ENCODE measurements around the gene WDR59. TPM values are rescaled to one million over a fixed set of nuclear protein-coding genes. Genes with fewer than 3 reads are reported as not detected.

Gene WDR59
- polyA plus RNA-seq, 1 experiment: 48.1 TPM

- H3K27me3 ChIP-seq (ENCODE audit: control insufficient read depth, insufficient read depth, low read length): no peaks in the 10 kb centered on the region
- DNase-seq (ENCODE audit: low read depth, low spot score): no peak
- CTCF ChIA-PET: interaction anchor here (0.6 to 5.3 kb wide), 3 partner anchors 10 to 147 kb away, joined by 3 to 43 read pairs (median 5); no protein-coding TSS in a partner anchor
- TF ChIP-seq CTCF (IDR thresholded peaks at IDR 0.05; ENCODE audit: low read depth, low read length): no peak
- no peaks in the 10 kb centered on the region for H3K9me3 ChIP-seq (ENCODE audit: control insufficient read depth, insufficient read depth, low read length)
- H3K4me3 ChIP-seq (ENCODE audit: low read depth, low read length): no peak overlapping the region
- no peak overlapping the region for H3K27ac ChIP-seq (ENCODE audit: low read depth, low read length)
- POLR2A ChIA-PET: no interaction called here
Measured at GRCh38 chr16:74872302-74872701, 112.6 kb downstream of the WDR59 start.

DNA sequence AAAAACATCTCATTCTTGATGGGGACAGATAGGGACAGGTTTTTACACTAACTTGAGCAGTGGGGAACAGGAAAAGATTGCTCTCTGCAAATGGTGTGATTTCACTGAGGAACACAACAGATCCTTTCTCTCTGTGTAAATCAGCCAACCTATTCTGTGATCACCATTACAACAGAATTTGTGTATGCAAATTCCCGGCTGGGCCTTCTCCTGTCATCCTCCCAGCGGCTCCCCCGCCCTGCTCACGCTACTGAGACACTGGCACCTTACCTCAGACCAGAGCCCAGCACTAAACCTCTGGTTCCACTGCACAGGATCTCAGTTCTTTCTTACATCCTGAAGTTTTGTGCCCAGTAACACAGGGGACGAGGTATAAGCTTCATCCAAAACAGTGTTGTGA lies 113.3 kb downstream of the WDR59 start:
- Histone ChIP-seq H3K27me3 (ENCODE audit: control insufficient read depth, insufficient read depth, low read length) (no peaks in the 10 kb centered on the region), H3K9me3 (ENCODE audit: control insufficient read depth, insufficient read depth, low read length) (no peaks in the 10 kb centered on the region), H3K4me3 (ENCODE audit: low read depth, low read length) (no peak overlapping the region), H3K27ac (ENCODE audit: low read depth, low read length) (no peak overlapping the region)
- TF ChIP-seq CTCF (IDR thresholded peaks at IDR 0.05; ENCODE audit: low read depth, low read length): no peak
- no peak for DNase-seq (ENCODE audit: low read depth, low spot score)
- ChIA-PET POLR2A (no interaction called here), CTCF (interaction anchor here (0.6 to 5.3 kb wide), 3 partner anchors 9 to 146 kb away, joined by 3 to 43 read pairs (median 5); no protein-coding TSS in a partner anchor)

- no peak for DNase-seq (ENCODE audit: low read depth, low spot score)
- Histone ChIP-seq H3K4me3 (ENCODE audit: low read depth, low read length) (no peak overlapping the region), H3K27me3 (ENCODE audit: control insufficient read depth, insufficient read depth, low read length) (no peaks in the 10 kb centered on the region), H3K27ac (ENCODE audit: low read depth, low read length) (no peak overlapping the region), H3K9me3 (ENCODE audit: control insufficient read depth, insufficient read depth, low read length) (no peaks in the 10 kb centered on the region)
- POLR2A ChIA-PET: interaction anchor here (0.6 kb wide), 1 partner anchor 157 kb away, joined by 4 read pairs; no protein-coding TSS in a partner anchor
- TF ChIP-seq CTCF (IDR thresholded peaks at IDR 0.05; ENCODE audit: low read depth, low read length): no peak
- CTCF ChIA-PET: no interaction called here
Measured at GRCh38 chr16:74868501-74868900, 116.4 kb downstream of the WDR59 start.

DNA sequence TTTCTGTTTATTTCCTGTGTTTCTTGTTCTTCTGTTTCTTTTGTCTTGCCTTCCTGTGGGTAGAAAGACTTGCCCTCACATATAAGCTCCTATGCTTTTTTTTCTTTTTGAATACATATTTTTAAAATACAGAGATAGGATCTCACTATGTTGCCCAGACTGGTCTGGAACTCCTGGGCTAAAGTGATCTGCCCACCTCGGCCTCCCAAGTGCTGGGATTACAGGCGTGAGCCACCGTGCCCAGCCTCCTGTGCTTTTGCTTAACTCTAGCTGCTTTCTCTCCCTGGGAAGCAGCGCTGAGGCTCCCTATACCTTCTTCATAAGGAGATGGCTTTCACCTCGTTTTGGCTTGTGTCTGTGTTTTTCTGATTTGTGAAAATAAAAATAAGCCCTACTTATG lies 116.9 kb downstream of the WDR59 start:
- ChIA-PET CTCF (interaction anchor here (1.1 kb wide), 1 partner anchor 131 kb away, joined by 3 read pairs; the partner anchor contains the start of gene ZNRF1), POLR2A (no interaction called here)
- H3K27ac ChIP-seq (ENCODE audit: low read depth, low read length): no peak overlapping the region

More for the DNA sequence above, 116.9 kb downstream of the WDR59 start:
- Histone ChIP-seq H3K27me3 (ENCODE audit: control insufficient read depth, insufficient read depth, low read length) (no peaks in the 10 kb centered on the region), H3K9me3 (ENCODE audit: control insufficient read depth, insufficient read depth, low read length) (no peaks in the 10 kb centered on the region), H3K4me3 (ENCODE audit: low read depth, low read length) (no peak overlapping the region)
- TF ChIP-seq CTCF (IDR thresholded peaks at IDR 0.05; ENCODE audit: low read depth, low read length): no peak
- DNase-seq (ENCODE audit: low read depth, low spot score): no peak
